Vagina (tissue), 2 donors: Measurements from ENCODE around the gene SEPHS2.
"Not testable (repeated sequence)": the region's sequence is repeated elsewhere in the genome, so short reads cannot be mapped to it uniquely, and the experiment has no call there.

Source experiments
- CTCF ChIP-seq, 3 experiments: fragments of 450-650 bp in 2 of 3; fragments of 200-600 bp in 1 of 3; sonication (generic) in 1 of 3; IDR thresholded peaks; one replicate each; pipeline ENCODE4 v1.5.1; 2017 to 2019; ENCODE audit warnings: antibody characterized with exemption in 3 of 3, mild to moderate bottlenecking in 2 of 3, moderate library complexity in 2 of 3
- POLR2A ChIP-seq, 2 donors: fragments of 450-650 bp; IDR thresholded peaks; one replicate each; pipeline ENCODE4 v1.6.1; 2017; ENCODE audit warnings: antibody characterized with exemption in 2 of 2, mild to moderate bottlenecking in 2 of 2, moderate library complexity in 2 of 2
- POLR2AphosphoS5 ChIP-seq, 2 donors: sonication (generic); formaldehyde crosslinking; IDR thresholded peaks; one replicate each; pipeline ENCODE4 v1.9.0; 2017; ENCODE audit warnings: antibody characterized with exemption in 2 of 2, mild to moderate bottlenecking in 2 of 2, low read depth in 1 of 2; ENCODE audit not compliant: insufficient read depth in 1 of 2

GRCh38 chr16:30396627-30397026, 49.0 kb downstream of the SEPHS2 start:
- not testable (repeated sequence) for TF ChIP-seq CTCF (IDR thresholded peaks at IDR 0.05); POLR2AphosphoS5 (IDR thresholded peaks at IDR 0.05; ENCODE audit: insufficient read depth in 1 of 2, low read depth in 1 of 2); POLR2A (IDR thresholded peaks at IDR 0.05)
